HFFc6 (cell line): ENCODE results near the gene PRDM16. TPM values are rescaled to one million over a fixed set of nuclear protein-coding genes. Genes with fewer than 3 reads are reported as not detected.

Experiments
- DNase-seq: peaks from one replicate; pipeline ENCODE4 v3.0.0-alpha.2; 2018
- H3K27ac Mint-ChIP-seq: 2 replicates; pipeline ENCODE4 v1.8.0; 2020; ENCODE audit warnings: mild to moderate bottlenecking, mixed read lengths
- H3K27me3 Mint-ChIP-seq: 2 replicates; pipeline ENCODE4 v1.8.0; 2021; ENCODE audit warnings: mild to moderate bottlenecking, moderate library complexity, mixed read lengths; ENCODE audit not compliant: insufficient read depth
- H3K36me3 Mint-ChIP-seq: 2 replicates; pipeline ENCODE4 v1.8.0; 2021; ENCODE audit warnings: low read depth, mixed read lengths
- H3K4me1 Mint-ChIP-seq: 2 replicates; pipeline ENCODE4 v1.8.0; 2020; ENCODE audit warnings: low read depth, mixed read lengths
- H3K4me3 Mint-ChIP-seq: 2 replicates; pipeline ENCODE4 v1.8.0; 2020; ENCODE audit warnings: mild to moderate bottlenecking, moderate library complexity, mixed read lengths
- H3K9me3 Mint-ChIP-seq: 2 replicates; pipeline ENCODE4 v1.8.0; 2020; ENCODE audit warnings: mild to moderate bottlenecking, mixed read lengths
- total RNA-seq, 6 experiments: library from RNA; stranded (reverse); fragmentation: NEBNext Ultra II Directional; extraction: Animal tissue kit (Norgen Biotek cat#: 25700); gene quantifications; 2 replicates in 1 of 6; 3 replicates in 5 of 6; pipeline ENCODE4 v1.2.3, GENCODE V29; 2021
- TF ChIP-seq, protein P1 (sequence below): fragments of 200-600 bp; sonication (generic); IDR thresholded peaks from 2 replicates; pipeline ENCODE4 v1.5.0; 2021; ENCODE audit warnings: antibody characterized with exemption, mild to moderate bottlenecking

Gene PRDM16
- total RNA-seq, 6 experiments from 2014 or later = not detected

DNA sequence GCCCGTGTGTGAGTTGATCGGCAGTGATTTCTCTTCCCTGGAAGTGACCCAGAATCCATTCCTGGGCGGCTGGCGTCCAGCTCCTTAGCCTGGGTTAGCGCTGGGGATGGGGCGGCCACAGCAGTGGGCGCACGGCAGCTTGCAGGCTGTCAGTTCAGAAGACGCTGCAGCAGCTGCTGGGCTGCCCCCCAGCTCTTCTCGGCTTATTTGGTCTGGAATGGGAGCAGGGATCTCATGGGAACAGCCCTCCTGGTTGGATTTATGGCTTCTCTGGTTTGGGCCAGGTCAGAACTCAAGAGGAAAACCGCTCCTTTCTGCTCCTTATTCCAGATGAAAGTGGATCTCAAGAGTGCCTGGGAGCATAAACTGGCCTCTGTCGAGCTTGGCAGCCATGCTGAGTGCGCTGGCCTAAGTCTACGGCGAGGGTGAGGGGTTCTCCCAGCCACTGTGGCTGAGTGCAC is 148.2 kb downstream of the PRDM16 start:
- Mint-ChIP-seq H3K36me3 (no peaks in the 10 kb centered on the region), H3K27ac (no peak overlapping the region), H3K4me1 (no peaks in the 10 kb centered on the region), H3K9me3 (peaks cover 10% of the 10 kb centered on the region; the same call in 1 of the 2 replicates), H3K27me3 (peaks cover 19% of the 10 kb centered on the region), H3K4me3 (no peak overlapping the region)
- TF ChIP-seq, protein P1, sequence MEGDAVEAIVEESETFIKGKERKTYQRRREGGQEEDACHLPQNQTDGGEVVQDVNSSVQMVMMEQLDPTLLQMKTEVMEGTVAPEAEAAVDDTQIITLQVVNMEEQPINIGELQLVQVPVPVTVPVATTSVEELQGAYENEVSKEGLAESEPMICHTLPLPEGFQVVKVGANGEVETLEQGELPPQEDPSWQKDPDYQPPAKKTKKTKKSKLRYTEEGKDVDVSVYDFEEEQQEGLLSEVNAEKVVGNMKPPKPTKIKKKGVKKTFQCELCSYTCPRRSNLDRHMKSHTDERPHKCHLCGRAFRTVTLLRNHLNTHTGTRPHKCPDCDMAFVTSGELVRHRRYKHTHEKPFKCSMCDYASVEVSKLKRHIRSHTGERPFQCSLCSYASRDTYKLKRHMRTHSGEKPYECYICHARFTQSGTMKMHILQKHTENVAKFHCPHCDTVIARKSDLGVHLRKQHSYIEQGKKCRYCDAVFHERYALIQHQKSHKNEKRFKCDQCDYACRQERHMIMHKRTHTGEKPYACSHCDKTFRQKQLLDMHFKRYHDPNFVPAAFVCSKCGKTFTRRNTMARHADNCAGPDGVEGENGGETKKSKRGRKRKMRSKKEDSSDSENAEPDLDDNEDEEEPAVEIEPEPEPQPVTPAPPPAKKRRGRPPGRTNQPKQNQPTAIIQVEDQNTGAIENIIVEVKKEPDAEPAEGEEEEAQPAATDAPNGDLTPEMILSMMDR = no peak
- DNase-seq = no peak

DNA sequence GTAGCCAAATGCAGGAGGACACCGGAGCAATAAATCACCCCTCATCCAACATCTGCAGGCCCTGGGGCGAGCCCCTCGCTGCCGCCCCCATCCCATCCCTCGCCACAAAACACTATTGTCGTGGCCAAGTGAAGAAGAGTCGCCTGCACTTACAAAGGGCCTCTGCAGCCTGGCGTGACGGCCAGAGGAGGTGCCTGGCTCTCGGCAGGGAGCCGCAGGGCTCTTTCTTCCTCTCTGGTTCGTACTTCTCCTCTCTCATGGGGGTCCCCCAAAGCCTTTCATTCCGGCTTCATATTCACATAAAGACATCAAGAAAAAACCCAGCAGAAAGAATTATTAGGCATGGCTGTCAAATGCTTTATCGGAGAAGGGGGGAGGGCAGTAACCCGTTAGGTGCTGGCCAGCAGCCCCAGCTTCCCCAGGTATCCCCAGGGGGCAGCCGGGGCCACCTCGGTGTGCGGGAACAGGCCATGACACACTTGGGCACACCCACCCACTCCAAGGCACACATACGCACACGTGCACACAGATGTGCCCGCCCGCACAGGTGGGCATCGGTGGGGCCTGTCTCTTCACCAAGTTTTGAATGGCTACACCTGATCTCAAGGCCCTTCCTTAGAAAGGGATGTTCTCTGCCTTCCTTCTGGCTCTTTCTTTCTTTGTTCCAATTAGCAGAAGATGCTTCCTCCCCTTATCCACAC is 149.1 kb downstream of the PRDM16 start:
- TF ChIP-seq, protein P1 = no peak
- H3K36me3 Mint-ChIP-seq = no peaks in the 10 kb centered on the region
- no peaks in the 10 kb centered on the region for H3K4me1 Mint-ChIP-seq
- H3K27me3 Mint-ChIP-seq = peaks cover 19% of the 10 kb centered on the region
- H3K27ac Mint-ChIP-seq = no peak overlapping the region
- peaks cover 10% of the 10 kb centered on the region; the same call in 1 of the 2 replicates for H3K9me3 Mint-ChIP-seq
- H3K4me3 Mint-ChIP-seq = no peak overlapping the region
- DNase-seq = no peak

DNA sequence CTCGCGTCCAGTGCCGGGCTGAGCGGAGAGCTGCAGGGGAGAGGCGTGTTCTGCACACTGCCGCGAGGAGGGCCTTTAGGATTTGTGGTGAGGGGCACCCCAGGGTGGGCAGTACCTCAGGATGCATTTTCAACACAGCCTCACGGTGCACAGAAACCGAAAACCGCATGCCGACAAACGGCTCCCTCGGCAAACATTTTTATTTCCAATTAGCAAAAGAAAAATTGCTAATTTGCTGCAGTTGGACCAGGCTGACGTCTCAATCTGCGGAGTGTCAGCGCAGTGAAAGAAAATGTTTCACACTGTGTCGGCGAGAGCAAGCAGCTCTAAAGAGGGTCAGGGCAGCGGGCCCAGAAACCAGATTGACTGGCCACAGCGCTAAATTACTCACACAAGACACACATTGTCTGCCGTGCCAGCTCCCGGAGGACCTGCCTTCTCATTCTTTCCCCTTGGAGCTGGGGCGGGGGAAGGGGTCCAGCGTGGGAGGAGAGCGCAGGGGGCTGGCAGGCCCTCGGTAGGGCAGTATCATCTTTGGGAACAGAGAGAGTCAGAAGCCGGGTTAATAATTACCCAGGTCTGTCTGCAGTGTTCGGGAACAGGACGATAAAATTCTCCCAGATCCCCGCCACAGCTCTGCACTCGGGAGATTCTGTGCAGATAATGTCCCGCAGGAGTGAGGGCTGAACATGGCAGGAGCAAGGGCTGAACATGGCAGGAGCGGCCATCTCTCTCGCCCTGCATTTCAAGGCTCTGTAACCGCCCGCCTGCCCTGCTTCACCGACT is 150.2 kb downstream of the PRDM16 start:
- Mint-ChIP-seq H3K4me3 (no peak overlapping the region), H3K9me3 (peaks cover 10% of the 10 kb centered on the region; the same call in 1 of the 2 replicates), H3K36me3 (no peaks in the 10 kb centered on the region), H3K4me1 (no peaks in the 10 kb centered on the region), H3K27me3 (peaks cover 24% of the 10 kb centered on the region), H3K27ac (no peak overlapping the region)
- TF ChIP-seq, protein P1 = no peak
- DNase-seq = no peak

DNA sequence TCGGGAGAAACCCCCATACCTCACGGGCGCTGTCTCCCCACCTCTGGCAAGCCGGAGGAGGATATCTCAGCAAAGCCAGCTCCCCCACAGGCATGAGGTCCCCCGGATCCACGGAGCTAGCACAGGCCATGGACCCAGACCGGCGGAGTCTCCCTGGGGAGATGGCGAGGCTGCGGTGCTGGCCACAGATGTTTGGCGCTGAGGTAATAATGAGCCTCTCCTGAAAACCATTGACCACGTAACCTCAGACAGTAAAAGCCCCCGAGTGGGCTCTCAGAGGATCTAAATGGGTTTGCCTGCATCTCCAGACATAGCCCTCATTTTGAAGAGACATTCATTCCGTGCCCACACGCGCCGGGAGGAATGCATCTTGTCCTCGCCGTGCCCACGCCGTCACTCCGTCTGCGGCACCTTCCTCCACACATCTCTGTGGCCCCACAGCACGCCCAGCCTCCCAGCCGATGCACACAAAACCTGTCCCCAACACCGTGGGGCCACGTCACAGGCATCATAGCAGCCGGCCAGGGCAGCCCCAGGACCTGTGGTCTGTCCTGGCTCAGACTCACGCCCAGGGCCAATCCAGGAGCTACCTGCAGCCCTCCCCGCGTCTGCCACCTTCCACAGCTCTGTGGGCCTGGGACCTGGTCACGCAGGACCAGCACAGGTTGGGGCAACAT is 150.9 kb downstream of the PRDM16 start:
- no peaks in the 10 kb centered on the region for H3K4me1 Mint-ChIP-seq
- TF ChIP-seq, protein P1 = no peak
- H3K27ac Mint-ChIP-seq = no peak overlapping the region
- H3K36me3 Mint-ChIP-seq = no peaks in the 10 kb centered on the region
- H3K27me3 Mint-ChIP-seq = peaks cover 31% of the 10 kb centered on the region
- peaks cover 14% of the 10 kb centered on the region; the same call in 1 of the 2 replicates for H3K9me3 Mint-ChIP-seq
- H3K4me3 Mint-ChIP-seq = no peak overlapping the region
- no peak for DNase-seq

DNA sequence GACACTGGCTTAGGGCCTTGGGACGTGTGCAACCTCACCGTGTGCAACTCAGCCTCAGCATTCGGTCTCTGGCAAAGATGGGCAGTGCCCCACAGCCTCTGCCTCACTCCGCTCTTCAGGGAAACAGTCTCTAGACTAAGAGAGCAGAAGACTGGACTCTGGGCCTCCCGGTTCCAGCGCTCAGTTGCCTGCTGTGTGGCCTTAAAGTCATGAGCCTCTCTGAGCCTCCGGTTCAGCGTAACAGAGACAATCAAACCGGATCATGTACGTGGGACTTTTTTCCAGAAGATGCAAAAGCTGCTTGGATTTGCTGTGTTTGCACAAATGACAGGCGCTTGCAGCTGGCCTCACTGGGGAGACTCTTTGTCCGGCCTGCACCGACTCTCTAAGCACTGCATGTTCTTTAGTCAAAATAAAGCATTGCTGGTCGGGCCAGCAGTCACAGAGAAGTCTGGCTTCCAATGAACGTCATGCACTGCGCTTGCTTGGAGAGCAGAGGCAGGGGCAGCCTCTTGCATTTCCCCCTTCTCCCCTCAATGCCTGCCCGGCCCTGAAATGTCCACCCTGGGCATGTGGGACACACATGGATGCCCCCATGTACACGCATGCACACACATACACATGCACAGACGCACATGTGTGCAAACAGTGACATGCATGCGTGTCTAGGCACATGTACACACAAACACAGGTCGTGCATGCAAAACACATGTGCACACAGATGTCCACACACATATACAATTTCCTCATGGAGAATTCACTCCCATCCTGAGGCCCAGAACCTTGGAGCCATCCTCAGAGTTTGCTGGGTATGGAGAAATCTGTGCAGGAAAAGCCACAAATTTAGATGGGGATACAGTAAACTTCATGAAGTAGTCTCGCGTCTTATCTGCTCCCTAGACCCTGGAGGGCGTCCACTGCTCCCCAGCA is 152.4 kb downstream of the PRDM16 start:
- Mint-ChIP-seq H3K4me3 (no peak overlapping the region), H3K27me3 (peaks cover 28% of the 10 kb centered on the region), H3K27ac (no peak overlapping the region), H3K9me3 (peaks cover 8% of the 10 kb centered on the region; the same call in 1 of the 2 replicates), H3K4me1 (no peaks in the 10 kb centered on the region), H3K36me3 (no peaks in the 10 kb centered on the region)
- no peak for DNase-seq
- TF ChIP-seq, protein P1 = no peak
